ENCODE data around the gene IGSF3.

DNA sequence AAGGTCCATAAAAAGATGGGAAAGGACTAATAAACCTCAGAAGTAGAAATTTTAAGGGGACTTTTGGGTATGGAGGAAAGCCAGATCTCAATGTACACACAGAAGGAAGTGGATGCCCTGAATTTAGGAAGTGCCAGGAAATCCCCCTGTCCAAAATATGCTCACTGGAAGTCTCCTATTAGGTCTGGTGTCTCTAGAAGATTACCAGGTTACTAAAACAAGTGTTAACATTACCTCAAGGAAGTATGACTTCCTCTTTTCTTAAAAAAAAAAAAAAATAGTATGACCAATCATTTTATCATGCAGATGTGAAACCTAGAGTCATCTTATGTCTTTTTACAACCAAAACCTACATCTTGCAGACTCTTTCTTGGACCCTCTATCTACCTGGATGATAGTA is 127.4 kb downstream of the IGSF3 start:
- TF ChIP-seq, protein P1, sequence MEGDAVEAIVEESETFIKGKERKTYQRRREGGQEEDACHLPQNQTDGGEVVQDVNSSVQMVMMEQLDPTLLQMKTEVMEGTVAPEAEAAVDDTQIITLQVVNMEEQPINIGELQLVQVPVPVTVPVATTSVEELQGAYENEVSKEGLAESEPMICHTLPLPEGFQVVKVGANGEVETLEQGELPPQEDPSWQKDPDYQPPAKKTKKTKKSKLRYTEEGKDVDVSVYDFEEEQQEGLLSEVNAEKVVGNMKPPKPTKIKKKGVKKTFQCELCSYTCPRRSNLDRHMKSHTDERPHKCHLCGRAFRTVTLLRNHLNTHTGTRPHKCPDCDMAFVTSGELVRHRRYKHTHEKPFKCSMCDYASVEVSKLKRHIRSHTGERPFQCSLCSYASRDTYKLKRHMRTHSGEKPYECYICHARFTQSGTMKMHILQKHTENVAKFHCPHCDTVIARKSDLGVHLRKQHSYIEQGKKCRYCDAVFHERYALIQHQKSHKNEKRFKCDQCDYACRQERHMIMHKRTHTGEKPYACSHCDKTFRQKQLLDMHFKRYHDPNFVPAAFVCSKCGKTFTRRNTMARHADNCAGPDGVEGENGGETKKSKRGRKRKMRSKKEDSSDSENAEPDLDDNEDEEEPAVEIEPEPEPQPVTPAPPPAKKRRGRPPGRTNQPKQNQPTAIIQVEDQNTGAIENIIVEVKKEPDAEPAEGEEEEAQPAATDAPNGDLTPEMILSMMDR (IDR thresholded peaks at IDR 0.05), result no peak
- no peak for TF ChIP-seq POLR2A (IDR thresholded peaks at IDR 0.05)

All from esophagus squamous epithelium (tissue), 4 donors.